HL-60 (cell line): ENCODE data around the gene TMCC3.

ENCODE experiments used
- POLR2AphosphoS5 ChIP-seq: IDR thresholded peaks from 2 replicates; pipeline ENCODE4 v1.6.1; 2012; ENCODE audit warnings: low read depth
- TF ChIP-seq, protein P1 (sequence below): IDR thresholded peaks from one replicate; pipeline ENCODE4 v1.5.1; 2011; ENCODE audit warnings: low read length, control low read depth, inconsistent platforms; ENCODE audit not compliant: insufficient read depth

DNA sequence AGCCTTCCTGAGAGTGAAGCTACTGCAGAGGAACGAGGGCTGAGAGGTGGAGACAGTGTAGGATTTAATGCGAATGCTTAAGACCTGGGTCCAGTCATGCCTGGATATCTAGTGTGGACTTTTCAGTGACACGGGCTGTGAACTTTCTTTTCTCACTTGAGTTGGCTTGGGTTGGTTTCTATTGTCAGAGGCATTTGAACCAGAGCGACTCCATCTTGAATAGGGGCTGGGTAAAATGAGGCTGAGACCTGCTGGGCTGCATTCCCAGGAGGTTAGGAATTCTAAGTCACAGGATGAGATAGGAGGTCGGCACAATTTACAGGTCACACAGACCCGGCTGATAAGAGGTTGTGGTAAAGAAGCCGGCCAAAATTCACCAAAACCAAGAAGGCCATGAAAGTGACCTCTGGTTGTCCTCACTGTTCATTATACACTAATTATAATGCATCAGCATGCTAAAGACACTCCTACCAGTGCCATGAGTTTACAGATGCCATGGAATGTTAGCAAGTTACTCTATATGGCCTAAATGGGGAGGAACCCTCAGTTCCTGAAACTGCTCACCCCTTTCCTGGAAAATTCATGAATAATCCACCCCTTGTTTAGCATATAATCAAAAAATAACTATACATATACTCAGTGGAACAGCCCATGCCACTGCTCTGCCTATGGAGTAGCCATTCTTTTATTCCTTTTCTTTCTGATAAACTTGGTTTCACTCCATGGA lies 34.2 kb upstream of the TMCC3 start:
- TF ChIP-seq, protein P1, sequence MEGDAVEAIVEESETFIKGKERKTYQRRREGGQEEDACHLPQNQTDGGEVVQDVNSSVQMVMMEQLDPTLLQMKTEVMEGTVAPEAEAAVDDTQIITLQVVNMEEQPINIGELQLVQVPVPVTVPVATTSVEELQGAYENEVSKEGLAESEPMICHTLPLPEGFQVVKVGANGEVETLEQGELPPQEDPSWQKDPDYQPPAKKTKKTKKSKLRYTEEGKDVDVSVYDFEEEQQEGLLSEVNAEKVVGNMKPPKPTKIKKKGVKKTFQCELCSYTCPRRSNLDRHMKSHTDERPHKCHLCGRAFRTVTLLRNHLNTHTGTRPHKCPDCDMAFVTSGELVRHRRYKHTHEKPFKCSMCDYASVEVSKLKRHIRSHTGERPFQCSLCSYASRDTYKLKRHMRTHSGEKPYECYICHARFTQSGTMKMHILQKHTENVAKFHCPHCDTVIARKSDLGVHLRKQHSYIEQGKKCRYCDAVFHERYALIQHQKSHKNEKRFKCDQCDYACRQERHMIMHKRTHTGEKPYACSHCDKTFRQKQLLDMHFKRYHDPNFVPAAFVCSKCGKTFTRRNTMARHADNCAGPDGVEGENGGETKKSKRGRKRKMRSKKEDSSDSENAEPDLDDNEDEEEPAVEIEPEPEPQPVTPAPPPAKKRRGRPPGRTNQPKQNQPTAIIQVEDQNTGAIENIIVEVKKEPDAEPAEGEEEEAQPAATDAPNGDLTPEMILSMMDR: no peak
- TF ChIP-seq POLR2AphosphoS5: no peak
